DMS114 treated with DMSO at 0.1 percent for 48 hours (cell line): Measurements from ENCODE around the gene ITPRIPL2.

Source experiments
- DNase-seq: peaks from one replicate; lab custom pipeline; 2025; ENCODE audit not compliant: unreplicated experiment; lab: John Stamatoyannopoulos, UW

Gene ITPRIPL2

GRCh38 chr16:19093631-19094541 is 19.9 kb upstream of the ITPRIPL2 start:
- no peak for DNase-seq

GRCh38 chr16:19094542-19095365 is 19.0 kb upstream of the ITPRIPL2 start:
- DNase-seq: no peak

GRCh38 chr16:19095654-19096053 is 18.1 kb upstream of the ITPRIPL2 start:
- no peak for DNase-seq

- no peak for DNase-seq
Measured at GRCh38 chr16:19098173-19098572, 15.6 kb upstream of the ITPRIPL2 start.

- no peak for DNase-seq
Measured at GRCh38 chr16:19102187-19102872, 11.4 kb upstream of the ITPRIPL2 start.

GRCh38 chr16:19104607-19105006 is 9.2 kb upstream of the ITPRIPL2 start:
- DNase-seq: no peak

GRCh38 chr16:19105131-19105530 is 8.6 kb upstream of the ITPRIPL2 start:
- no peak for DNase-seq

- no peak for DNase-seq
Measured at GRCh38 chr16:19105891-19106624, 7.7 kb upstream of the ITPRIPL2 start.

GRCh38 chr16:19106625-19107020 is 7.1 kb upstream of the ITPRIPL2 start:
- DNase-seq: no peak

GRCh38 chr16:19108409-19109287 is 5.1 kb upstream of the ITPRIPL2 start:
- DNase-seq: no peak

GRCh38 chr16:19109288-19109664 is 4.5 kb upstream of the ITPRIPL2 start:
- DNase-seq: no peak

- DNase-seq: no peak
Measured at GRCh38 chr16:19110537-19111360, 3.0 kb upstream of the ITPRIPL2 start.

- DNase-seq: no peak
Measured at GRCh38 chr16:19112099-19112407, 1.7 kb upstream of the ITPRIPL2 start.

GRCh38 chr16:19114359-19115147 is 789 bp downstream of the ITPRIPL2 start:
- DNase-seq: no peak

- DNase-seq: no peak
Measured at GRCh38 chr16:19115148-19116021, 1.6 kb downstream of the ITPRIPL2 start.

GRCh38 chr16:19116711-19117449 is 3.1 kb downstream of the ITPRIPL2 start:
- no peak for DNase-seq
